T-helper 2 cell treated with Interferon-gamma antibody and Interleukin-4, amounts not matched to agents 100 ng/mL and 5 ng/mL, for 36 hours (primary cell): ENCODE data around the gene PUS7L. TPM values are rescaled to one million over a fixed set of nuclear protein-coding genes. Genes with fewer than 3 reads are reported as not detected.
"Not testable (repeated sequence)": the region's sequence is repeated elsewhere in the genome, so short reads cannot be mapped to it uniquely, and the experiment has no call there.

Experiments
- intact Hi-C: fragments of 100-400 bp; cut with micrococcal nuclease; formaldehyde crosslinking; loops from one replicate; pipeline ENCODE4 v1.15.1; 2023
- total RNA-seq: library from RNA; stranded (reverse); gene quantifications from 2 replicates; pipeline ENCODE4 v1.2.3, GENCODE V29; 2022

The PUS7L gene
- total RNA-seq, 1 donor from 2014 or later, result 21.3 TPM

GRCh38 chr12:43751360-43751759, 7.2 kb downstream of the PUS7L start:
- intact Hi-C loops, result not testable (repeated sequence)

- intact Hi-C loops, result no loop called here
Observed at GRCh38 chr12:43750814-43751213, 7.8 kb downstream of the PUS7L start.

- intact Hi-C loops, result no loop called here
Observed at GRCh38 chr12:43749016-43749415, 9.6 kb downstream of the PUS7L start.

- intact Hi-C loops, result no loop called here
Observed at GRCh38 chr12:43744826-43745225, 13.8 kb downstream of the PUS7L start.

GRCh38 chr12:43742106-43742505, 16.5 kb downstream of the PUS7L start:
- intact Hi-C loops, result no loop called here

- intact Hi-C loops, result no loop called here
Observed at GRCh38 chr12:43740511-43741100, 18.0 kb downstream of the PUS7L start.

- intact Hi-C loops, result no loop called here
Observed at GRCh38 chr12:43737646-43738045, 20.9 kb downstream of the PUS7L start.

GRCh38 chr12:43736927-43737440, 21.6 kb downstream of the PUS7L start:
- intact Hi-C loops, result no loop called here

- intact Hi-C loops, result no loop called here
Observed at GRCh38 chr12:43733687-43734086, 24.9 kb downstream of the PUS7L start.

- intact Hi-C loops, result no loop called here
Observed at GRCh38 chr12:43730283-43730682, 28.3 kb downstream of the PUS7L start.

- intact Hi-C loops, result loop anchor here (5.0 kb wide), 1 partner anchor 276 kb away; no protein-coding TSS in a partner anchor
Observed at GRCh38 chr12:43728698-43729097, 29.9 kb downstream of the PUS7L start.

GRCh38 chr12:43728117-43728516, 30.5 kb downstream of the PUS7L start:
- intact Hi-C loops, result loop anchor here (5.0 kb wide), 1 partner anchor 276 kb away; no protein-coding TSS in a partner anchor

GRCh38 chr12:43723134-43723533, 35.5 kb downstream of the PUS7L start:
- intact Hi-C loops, result no loop called here

GRCh38 chr12:43722621-43723020, 36.0 kb downstream of the PUS7L start:
- intact Hi-C loops, result no loop called here

GRCh38 chr12:43711348-43711747, 47.2 kb downstream of the PUS7L start:
- intact Hi-C loops, result no loop called here

GRCh38 chr12:43703772-43704171, 54.8 kb downstream of the PUS7L start:
- intact Hi-C loops, result not testable (repeated sequence)

- intact Hi-C loops, result not testable (repeated sequence)
Observed at GRCh38 chr12:43701194-43701593, 57.4 kb downstream of the PUS7L start.

GRCh38 chr12:43696154-43696553, 62.4 kb downstream of the PUS7L start:
- intact Hi-C loops, result no loop called here

GRCh38 chr12:43694879-43695278, 63.7 kb downstream of the PUS7L start:
- intact Hi-C loops, result no loop called here

GRCh38 chr12:43692064-43692463, 66.5 kb downstream of the PUS7L start:
- intact Hi-C loops, result no loop called here

GRCh38 chr12:43685491-43685890, 73.1 kb downstream of the PUS7L start:
- intact Hi-C loops, result not testable (repeated sequence)

GRCh38 chr12:43676183-43676813, 82.3 kb downstream of the PUS7L start:
- intact Hi-C loops, result no loop called here
